Stimulated activated CD4-positive, alpha-beta T cell treated with anti-CD3 and anti-CD28 coated beads, Interleukin-15, amount 100 ng/mL, for 48 hours (primary cell): ENCODE measurements around the gene SFT2D3.

ENCODE experiments used
- DNase-seq, 2 donors: peaks; one replicate each; pipeline ENCODE4 v3.0.0-alpha.2; 2020; ENCODE audit warnings: low read depth in 2 of 2

SFT2D3 gene

DNA sequence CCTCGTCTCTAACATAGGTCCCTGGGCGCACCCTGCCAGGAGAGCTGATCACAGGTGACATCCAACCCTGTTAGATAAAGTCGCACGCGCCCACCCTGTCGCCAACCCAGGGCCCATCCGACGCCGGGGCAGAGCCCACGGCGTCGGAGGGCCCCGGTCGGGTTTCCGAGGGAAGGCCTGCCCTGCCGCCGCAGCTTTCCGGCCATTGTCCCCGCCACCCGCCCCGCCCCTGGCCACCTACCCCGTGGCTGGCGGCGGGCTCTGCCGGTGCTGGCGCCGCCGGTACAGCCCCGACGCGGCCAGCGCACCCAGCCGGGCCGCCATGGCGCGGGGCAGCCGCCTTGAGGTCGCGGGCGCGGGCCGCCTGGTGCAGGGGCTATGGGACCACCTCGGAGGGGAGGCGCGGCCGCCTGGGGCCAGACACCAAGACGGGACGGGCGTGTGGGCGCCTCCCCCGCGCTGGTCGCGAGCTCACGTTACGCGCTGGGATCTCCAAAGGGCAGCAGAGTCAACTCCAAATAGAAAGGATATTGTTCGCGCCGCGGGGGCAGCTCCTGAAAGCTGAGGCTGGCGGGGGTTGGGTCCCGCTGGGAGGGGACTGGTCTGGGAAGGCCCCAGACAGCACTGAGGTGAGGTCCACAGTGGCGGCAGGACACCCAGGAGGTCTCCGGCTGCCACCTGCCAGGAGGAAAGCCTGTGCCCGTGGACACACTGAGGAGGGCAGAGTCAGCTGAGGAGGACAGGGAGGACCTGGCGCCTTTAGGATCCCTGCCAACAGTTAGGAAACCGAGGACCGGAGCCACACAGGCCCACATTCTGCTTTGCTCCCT, 37.0 kb upstream of the SFT2D3 start:
- no peak for DNase-seq

GRCh38 chr2:127664895-127665225, 36.4 kb upstream of the SFT2D3 start:
- DNase-seq = no peak

- no peak for DNase-seq
Observed at GRCh38 chr2:127665267-127665893, 35.9 kb upstream of the SFT2D3 start.

DNA sequence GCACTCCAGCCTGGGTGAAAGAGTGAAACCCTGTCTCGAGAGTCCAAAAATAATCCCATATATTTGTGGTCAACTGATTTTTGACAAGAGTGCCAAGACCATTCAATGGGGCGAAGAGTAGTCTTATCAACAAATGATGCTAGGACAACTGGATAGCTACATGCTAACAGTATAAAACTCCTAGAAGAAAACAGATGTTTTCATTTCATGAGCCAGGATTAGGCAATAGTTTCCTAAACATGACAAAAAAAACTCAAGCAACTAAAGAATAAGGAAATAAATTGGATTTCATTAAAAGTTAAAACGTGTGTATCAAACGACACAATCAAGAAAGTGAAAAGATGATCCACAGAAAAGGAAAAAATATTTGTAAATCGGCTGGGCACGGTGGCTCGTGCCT, 32.2 kb upstream of the SFT2D3 start:
- no peak for DNase-seq

- DNase-seq = no peak
Observed at GRCh38 chr2:127670055-127670956, 31.0 kb upstream of the SFT2D3 start.

- no peak for DNase-seq
Observed at GRCh38 chr2:127670957-127671290, 30.4 kb upstream of the SFT2D3 start.

DNA sequence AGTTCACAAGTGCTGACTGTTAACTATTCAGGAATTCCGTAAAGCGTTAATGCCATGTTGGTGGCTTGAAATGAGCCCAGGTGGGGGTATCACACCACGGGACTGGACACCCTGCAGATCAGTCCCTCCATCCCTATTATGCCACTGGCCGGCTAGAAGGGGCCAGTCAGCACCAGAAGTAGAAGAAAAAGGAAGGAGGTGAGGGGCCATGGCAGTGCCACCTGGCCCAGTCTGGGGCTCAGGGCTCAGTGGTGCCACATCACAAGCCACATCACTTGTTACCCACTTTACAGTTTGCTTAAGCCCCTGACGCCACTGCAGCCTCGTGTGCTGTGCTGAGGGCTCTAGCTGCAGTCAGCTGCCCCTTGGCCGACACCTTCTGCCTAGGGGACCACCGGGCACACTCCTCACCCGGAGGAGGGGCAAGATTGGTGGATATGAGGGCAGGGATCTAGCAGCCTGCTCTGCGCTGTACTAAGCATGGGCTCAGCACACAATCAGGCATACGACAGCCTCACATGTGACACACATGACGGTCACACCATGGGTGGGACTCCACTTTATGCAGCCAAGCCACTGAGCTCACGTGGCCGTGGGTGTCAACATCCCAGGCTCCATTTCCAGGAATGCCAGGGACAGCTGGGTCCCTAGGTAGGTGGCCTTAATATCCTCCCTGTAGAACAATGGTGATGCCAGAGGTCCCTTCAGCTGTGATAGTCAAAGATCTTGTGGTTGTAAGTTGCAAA, 29.6 kb upstream of the SFT2D3 start:
- DNase-seq = no peak

DNA sequence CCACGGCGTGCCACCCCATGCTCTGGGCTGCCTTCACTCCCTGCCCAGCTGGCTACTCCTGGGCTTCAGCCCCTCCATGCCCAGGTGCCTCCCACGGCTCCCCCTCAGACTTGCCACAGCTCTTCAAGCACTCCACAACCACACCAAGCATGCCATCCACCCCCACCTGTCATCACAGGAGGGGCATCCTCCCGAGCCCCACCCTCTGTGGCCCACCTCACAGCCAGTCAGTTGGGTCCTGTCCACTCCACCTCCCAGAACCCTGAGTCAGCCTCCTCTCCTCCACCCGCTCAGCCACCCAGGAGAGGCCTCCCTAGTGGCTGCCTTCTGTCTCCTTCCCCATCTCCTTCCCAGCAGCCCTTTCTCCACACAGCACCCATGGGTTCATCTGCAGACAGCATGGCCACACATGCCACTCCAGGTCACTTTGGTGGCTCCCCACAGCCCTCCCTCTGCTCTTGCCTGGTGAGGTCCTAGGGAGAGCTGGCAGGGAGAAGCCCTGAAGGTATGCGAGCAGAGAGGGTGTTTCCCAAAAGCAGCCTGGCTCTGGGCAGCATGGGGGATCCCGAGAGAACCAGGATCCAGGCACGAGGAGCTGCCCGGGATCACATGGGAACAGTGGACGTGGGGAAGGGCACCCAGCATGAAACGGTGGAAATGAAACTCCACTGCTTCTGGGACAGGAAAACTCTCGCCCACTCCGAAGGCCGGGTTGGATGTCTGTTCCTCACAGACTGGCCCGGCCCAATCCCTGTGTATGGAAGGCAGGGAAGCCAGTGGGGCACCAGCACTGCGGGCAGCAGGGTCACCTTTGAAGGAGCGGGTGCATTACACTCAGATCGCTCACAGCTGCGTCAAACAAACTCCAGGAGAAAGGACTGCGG, 28.7 kb upstream of the SFT2D3 start:
- no peak for DNase-seq

- DNase-seq = no peak
Observed at GRCh38 chr2:127673291-127674069, 27.8 kb upstream of the SFT2D3 start.

DNA sequence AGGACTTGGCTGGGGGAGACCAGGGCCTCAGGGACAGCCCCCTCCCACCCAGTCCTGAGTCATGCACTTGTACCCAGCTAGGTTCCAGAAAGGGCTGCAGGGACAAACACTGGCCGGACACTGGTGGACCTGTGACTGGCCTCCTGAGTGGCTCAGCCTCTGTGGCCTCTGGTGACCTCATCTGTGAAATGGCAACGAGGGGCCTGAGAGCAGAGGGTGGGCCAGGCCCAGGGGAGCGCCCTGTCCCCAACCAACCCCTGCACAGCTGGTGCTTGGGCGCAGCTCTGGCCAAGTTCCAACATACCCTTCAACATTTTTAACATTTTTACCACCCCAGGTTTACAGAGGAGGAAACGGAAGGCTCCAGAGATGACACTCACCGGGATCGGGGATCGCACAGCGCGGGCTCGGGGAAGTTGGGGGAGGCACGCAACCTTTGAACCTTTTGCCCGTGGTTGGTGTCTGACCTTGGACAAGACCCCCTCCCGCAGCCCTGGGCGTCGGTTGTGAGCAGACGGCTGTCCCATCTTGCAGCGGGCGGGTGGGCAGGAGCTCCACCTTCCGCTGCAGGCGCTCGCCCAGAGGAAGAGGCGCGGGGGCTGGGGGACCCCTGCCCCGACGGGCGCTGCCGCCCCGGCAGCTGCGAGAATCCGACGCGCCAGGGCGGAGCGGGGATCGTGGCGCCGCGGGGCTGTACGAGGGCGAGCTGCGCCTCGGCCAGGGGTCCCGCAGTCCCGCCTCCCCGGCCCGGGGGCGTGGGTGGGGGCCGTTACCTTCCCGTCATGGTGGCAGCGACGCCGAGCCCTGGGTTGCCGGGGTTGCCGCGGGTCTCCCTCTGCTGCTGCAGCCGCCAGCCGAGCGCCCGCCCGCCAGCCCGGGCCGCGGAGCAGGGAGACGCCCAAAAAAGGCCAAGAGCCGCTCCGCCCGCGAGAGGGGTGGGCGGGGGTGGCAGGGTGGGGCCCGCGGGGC, 26.8 kb upstream of the SFT2D3 start:
- no peak for DNase-seq

DNA sequence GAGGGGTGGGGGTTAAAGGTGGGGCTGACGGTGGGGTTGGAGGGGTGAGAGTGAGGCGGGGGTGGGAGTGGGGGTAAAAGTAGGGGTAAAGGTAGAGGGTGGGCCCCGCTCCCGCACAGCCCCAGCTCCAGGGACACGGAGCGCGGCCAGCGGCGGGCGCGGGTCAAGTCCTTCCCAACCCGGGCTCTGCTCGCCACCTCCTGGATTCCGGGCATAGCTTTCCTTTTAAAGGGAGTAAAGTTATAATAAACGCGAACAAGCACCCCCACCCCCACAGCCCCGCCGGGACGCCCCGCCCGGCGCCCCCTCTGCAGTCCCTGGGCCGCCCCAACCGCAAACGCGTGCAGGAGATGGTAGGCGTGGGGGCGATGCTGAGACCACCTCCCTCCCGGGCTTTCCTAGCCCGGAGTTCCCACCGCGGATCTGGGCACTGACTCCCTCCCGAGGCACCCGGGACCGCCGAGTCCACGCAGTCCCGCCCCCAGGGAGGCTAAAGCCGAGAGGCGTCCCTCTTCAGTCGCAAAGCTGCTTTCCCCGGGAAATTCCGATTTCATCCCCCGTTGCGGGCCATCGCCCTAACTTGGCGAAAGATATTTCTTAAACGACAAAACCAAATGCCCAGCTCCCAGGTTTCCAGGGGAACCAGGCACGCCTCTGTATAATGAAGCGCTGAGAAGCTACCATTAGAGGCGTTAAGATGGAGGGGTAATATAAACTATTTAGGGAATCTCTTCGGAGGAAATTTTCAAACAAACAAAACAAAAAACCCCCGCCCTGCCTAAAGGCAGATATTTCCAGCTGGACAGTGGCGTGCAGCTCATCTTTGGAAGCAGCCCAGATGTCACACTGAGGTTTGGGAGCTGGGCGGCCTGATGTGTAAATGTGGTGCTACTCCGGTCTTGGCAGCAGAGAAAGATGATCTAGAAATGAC, 25.7 kb upstream of the SFT2D3 start, which contains the start of gene LIMS2:
LIMS2 (minus strand) TSS at position 200 of the 931 bp plus-strand sequence. CDS start 506 bp downstream, outside the sequence.
- DNase-seq = no peak

GRCh38 chr2:127676906-127677305, 24.4 kb upstream of the SFT2D3 start:
- no peak for DNase-seq

DNA sequence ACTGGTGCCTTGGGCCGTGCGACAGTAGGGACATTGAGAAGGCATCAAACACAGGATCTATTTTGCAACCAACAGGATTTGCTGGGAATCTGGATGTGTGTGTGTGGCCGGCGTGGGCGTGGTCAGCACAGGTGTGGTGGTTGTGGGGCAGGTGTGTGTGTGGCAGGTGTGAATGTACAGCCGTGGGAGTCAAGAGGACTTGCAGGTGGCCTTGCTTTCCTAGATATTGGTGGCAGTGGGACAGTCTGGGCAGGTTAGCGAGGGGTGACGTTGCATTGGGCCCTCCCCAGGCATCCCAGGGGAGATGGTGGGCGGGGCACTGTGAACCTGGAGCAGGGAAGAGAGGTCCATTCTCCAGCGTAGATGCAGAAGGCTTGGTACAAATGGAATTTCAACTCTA, 22.8 kb upstream of the SFT2D3 start:
- no peak for DNase-seq

GRCh38 chr2:127678991-127679390, 22.3 kb upstream of the SFT2D3 start:
- no peak for DNase-seq

DNA sequence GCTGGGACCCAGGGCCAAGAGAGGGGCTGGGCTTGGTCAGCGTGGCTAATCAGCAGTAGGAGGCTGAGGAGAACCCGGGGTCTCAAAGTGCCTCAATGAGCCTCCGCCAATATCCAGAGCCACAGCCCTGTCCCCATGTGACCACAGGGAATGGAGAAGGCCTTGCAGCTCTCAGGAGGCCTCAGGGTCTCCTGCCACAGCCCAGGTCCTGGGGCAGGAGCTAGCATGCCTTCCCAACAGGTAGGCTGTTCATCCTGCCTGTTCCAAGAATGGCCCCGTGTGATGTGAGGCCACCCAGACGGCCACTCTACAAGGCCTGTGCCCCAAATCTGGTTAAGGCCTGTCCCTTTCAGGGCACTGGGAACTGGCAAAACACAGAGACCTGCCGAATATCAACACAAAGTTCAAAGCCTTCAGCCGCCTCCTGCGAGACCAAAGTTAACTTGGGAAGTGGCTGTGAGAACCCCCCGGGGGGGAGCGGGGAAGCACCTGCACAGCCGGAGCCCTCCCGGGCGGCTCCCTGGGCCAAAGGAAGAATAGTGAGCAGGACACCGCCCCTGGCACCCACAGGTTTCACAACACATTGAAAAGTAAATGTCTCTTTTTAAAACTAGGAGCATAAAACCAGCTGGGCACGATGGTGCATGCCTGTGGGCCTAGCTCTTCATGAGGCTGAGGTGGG, 21.5 kb upstream of the SFT2D3 start:
- no peak for DNase-seq

- DNase-seq = no peak
Observed at GRCh38 chr2:127680706-127681287, 20.5 kb upstream of the SFT2D3 start.
